NCI-H510A treated with DMSO at 0.1 percent for 48 hours (cell line): ENCODE measurements around the gene SLC44A3.

Experiments
- DNase-seq: peaks from one replicate; lab custom pipeline; 2025; lab: John Stamatoyannopoulos, UW

Gene SLC44A3, protein sequence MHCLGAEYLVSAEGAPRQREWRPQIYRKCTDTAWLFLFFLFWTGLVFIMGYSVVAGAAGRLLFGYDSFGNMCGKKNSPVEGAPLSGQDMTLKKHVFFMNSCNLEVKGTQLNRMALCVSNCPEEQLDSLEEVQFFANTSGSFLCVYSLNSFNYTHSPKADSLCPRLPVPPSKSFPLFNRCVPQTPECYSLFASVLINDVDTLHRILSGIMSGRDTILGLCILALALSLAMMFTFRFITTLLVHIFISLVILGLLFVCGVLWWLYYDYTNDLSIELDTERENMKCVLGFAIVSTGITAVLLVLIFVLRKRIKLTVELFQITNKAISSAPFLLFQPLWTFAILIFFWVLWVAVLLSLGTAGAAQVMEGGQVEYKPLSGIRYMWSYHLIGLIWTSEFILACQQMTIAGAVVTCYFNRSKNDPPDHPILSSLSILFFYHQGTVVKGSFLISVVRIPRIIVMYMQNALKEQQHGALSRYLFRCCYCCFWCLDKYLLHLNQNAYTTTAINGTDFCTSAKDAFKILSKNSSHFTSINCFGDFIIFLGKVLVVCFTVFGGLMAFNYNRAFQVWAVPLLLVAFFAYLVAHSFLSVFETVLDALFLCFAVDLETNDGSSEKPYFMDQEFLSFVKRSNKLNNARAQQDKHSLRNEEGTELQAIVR

DNA sequence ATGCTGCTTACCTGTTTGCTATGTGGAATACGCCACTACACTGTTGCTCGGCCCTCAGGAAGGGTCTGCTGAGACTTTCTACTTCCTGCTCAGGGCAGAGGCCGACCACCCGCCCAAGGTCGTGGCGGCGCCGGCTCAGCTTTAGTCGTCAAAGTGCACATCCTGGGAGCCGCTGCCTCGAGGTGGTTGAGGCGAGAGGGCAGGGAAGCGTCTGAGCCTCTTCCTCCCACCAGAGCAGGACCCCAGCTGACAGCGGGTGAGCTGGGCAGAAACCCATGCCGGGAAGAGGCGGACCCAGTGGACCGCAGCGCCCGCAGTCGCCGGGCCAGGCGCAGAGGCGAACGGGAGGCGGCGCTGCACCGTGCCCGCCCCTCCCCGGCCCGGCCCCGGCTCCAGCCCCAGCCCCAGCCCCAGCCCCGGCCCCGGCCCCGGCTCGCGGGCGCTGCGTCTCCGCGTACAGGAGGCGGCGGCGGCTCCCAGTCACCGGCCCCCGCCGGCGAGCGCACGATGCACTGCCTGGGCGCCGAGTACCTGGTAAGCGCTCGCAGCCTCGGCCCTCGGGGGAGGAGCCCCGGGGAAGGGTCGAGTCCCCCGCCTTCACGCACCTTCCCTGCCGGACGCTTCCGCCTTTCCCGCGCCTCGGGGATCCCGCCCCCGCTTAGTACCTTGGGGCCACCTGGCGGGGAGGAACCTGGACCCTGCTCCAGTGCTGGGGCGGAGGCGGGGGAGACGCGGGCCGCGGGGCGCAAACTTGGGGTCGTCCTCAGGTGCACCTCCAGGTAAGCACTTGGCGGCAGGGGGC, at the start of gene SLC44A3:
Gene SLC44A3 (plus strand): TSS at position 413 of the 802 bp plus-strand sequence. CDS start 95 bp downstream, at position 508.
- peak; percentile 54 for DNase-seq

DNA sequence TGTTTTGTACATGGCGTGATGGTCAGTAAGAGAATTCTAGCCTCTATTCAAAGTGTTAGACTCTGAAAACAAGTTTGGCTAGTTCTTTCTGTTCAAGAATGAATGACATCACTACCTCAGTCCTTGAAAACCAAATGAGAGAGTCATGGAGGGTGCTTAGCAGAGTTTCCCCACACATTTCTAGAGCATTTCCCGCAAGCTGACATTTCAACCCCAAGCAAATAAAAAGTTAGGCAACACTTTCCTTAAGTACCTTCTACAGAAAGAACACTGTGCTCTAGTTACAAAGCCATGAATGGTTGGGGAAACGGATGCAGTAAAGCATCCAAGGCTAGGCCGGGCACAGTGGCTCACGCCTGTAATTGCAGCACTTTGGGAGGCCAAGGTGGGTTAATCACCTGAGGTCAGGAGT, 47.9 kb upstream of the SLC44A3 start:
- peak; percentile 91 for DNase-seq

DNA sequence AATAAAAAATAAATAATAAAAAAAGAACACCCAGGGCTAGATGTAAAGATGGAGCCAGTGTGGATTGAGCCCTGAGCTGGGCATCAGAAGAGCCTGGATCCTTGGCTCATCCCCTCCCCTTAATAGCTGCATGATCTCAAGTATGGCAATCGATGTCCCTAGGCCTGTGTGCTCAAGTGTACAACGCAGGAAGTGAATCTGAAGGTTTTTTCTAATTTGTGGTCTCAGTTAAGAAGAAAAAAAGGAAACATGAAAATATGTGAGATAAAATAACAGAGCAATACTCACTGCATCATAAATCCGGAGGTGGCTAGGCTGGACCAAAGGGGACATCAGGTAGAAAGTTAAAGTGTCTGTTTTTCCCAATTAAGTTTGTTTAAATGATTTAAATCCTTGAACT, 47.3 kb upstream of the SLC44A3 start:
- no peak for DNase-seq

DNA sequence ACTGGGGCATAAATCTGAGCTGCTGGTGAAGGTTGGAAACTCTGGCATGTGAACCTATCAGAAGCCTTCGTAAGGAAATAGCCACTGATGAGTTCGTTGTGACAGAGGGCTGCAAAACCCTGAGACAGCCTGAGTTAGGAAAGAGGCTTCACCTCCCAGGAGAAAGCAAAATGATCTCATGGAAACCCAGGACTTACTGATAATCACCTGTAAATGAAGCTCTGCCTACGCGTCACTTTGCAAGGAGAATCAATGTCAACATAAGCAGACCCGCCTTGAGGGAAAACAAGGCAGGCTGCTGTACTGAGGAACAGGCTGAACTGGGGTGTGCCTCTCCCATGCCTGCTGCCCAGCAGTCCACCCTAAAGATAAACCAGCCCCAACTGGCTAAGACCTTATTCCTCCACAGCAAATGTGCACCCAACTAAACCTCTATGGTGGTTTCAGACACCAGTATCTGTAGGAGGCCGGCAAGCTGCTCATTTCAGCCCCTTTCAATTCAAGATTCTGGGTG, 46.8 kb upstream of the SLC44A3 start:
- no peak for DNase-seq

DNA sequence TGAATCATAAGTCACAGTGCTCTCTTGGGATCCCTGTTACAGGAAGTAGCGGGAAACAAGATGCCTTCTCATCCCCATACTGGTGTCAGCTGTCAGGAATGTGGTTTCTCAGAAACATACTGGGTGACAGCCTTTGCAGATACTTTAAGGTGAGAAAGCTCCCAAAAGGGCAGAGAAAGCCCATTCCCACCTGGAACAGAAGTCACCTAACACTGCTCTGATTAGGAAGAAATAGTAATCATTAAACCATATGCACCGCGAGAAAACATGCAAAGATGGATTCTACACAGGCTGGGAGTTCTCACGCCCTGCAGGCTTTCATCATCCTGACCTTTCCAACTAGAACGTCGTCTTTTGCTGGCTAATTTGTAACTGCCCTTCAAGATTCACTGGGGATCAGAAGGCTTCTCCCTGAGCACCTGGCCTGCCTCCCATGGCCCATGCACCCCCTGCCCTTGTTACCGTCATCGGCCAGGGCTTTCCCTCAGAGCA, 46.2 kb upstream of the SLC44A3 start:
- DNase-seq, result no peak

DNA sequence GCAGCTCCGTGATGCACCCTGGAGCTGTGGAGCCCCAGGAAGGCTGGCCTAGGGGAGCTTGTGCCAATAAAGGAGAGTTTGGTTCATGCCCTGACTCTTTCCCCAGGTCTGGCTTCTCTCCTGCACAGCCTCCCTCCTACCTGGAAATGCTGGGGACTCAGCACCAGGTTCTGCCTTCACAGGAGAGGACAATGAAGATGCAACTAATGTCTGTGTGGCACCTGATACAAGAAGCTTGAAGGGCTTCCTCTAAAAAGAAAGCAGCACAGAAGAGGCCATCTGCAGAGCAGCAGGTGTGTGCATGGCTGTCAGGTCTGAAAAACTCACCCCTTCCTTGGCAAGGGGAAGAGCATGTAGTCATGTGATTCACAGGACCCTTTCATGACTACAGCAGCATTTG, 43.7 kb upstream of the SLC44A3 start:
- DNase-seq, result no peak

DNA sequence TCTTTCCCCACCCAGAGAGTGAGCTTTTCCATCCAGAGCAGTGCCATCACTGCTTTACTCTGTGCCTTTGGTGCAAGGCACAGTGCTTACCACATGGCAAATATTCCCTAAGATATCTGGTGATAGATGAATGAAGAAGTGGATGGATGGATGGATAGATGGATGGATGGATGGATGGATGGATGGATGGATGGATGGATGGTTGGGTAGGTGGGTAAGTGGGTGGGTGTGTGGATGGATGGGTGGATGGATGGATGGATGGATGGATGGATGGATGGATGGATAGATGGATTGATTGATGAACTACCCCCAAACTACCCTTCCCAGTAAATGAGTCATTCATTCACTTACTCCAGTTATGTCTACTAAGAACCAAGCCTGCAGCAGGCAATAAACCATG, 42.9 kb upstream of the SLC44A3 start:
- DNase-seq, result no peak

DNA sequence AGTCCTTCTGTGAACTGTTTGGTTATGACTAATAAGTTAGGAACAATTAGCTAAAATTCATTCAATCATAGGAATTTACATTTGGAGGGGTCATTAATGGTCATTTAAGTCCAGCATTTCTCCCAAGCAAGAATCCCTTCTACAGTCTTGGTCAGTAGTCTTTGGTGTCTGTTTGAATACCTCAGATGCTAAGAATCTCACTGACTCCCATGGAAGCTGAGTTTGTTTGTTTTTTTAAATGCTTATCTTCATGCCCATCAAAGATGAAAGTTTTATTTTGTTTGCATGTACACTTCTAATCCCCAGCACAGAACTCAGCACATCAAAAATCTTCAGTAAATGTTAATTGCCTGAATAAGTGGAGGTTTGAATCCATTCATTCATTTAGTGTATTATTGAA, 41.3 kb upstream of the SLC44A3 start:
- no peak for DNase-seq

DNA sequence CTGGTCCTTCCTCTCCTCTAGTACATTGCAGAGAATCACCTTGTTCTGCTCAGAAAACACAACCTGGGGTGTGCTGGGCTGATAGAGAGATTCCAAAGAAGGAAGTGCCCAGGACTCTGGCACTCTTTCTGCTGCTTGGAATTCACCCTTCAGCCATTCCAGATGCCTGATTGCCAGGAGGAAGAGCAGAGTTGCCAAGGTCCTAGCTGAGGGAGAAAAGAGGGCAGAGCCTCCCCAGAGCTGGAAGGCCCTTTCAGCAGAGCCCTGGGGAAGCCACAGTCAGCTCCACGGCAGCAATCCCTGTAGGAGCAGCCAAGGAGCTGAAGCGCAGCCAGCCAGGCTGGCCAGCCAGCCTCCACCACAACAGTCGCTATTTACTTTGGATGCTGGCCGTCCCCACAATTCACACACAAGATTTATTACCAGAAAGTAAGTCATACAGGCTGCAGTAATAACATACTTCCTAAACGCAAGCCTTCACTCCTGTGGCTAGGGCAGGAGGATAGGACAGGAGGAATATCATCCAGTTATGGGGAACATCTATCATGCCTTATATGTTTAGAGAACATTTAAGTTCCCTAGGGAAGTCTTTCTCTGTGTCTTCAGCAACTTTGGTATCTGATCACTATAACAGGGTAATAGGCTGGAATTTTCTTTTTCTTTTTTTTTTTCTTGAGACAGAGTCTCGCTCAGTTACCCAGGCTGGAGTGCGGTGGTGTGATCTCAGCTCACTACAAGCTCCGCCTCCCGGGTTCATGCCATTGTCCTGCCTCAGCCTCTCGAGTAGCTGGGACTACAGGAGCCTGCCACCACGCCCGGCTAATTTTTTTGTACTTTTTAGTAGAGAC, 36.6 kb upstream of the SLC44A3 start:
- no peak for DNase-seq

DNA sequence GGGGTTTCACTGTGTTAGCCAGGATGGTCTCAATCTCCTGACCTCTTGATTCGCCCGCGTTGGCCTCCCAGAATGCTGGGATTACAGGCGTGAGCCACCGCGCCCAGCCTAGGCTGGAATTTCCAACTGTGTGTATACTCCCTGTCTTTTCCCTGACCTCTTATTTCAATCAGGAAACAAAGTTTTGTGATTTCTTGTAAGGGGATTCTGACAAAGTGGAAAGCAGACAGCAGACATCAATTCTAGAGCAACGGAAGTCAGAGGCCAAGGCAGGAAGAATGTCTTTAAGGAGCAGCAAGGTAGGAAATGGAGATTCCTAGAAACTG, 36.0 kb upstream of the SLC44A3 start:
- no peak for DNase-seq

DNA sequence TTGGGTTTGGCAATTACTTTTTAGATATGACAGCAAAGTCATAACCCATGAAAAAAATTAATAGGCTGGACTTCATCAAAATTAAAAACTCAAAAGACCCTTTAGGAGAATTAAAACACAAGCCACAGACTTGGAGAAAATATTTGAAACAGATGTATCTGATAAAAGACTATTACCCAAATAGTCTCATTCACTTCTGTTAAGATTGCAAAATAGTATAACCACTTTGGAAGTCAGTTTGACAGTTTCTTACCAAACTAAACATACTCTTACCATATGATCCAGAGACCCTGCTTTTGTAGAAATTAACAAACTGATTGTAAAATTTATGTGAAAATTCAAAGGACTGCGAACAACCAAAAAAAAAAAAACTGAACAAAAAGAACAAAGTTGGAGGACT, 32.5 kb upstream of the SLC44A3 start:
- no peak for DNase-seq

DNA sequence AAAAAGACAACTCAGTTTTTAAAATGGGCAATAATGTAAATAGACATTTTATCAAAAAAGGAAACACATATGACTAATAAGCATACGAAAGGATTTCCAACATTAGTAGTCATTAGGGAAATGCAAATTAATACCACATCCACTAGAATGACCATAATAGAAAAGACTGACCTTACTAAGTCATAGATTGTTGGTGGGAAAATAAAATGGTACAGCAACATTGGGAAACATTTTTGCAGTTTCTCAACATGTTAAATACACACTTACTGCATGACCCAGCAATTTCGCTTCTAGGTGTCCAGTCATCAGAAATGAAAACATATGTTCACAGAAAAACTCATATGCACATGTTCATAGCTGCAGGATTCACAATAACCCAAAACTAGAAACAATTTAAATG, 29.9 kb upstream of the SLC44A3 start:
- no peak for DNase-seq

DNA sequence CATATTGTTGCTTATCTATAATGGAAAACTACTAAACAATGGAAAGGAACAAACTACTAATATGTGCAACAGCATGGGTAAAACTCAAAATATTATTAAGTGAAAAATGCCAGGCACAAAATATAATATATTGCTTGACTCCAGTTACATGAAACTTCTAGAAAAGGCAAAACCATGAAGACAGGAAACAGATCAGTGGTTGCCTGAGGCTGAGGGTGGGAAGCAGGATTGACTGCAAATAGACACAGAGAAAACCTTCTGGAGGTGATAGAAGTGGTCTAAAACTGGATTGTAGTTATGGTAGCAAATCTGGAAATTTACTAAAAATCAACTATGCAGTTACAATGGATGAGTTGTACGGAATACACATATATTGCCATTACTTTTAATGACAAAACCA, 29.5 kb upstream of the SLC44A3 start:
- no peak for DNase-seq

DNA sequence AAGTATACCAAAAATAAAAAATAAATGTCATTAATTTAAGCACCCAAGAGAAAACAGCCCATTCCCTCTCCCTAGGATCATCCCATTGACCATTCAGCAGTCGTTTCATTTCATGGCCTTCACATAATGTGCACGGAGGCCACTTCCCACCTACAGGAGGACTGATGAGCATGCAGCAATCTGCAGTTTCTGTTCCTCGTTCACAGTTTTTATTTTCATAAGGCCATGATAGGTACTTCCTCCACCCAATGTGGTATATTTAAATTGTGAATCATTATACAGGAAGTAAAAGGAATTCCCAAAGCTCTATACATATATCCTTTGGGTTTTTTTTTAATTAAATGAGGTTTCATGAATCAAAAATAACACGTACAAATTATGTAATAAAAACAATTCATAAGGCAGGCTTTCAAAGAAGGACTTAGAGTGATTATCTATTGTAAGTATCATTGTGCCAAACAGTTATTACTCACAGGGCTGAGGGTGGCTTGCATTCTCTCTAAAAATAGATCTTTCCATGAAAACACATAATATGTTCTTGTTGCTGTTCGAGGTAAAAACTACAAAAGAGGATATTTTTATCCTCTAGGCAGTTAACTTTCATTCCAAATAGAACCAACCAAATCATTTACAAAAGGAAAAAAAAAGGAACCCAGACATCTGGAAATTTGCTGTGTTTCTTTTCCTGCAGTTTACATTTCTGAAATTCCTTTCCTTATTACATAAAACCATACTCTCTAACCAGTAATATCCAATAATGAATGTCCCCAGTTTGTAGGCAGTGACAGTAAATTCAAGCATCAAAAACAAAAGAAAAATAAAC, 27.5 kb upstream of the SLC44A3 start:
- DNase-seq, result no peak

DNA sequence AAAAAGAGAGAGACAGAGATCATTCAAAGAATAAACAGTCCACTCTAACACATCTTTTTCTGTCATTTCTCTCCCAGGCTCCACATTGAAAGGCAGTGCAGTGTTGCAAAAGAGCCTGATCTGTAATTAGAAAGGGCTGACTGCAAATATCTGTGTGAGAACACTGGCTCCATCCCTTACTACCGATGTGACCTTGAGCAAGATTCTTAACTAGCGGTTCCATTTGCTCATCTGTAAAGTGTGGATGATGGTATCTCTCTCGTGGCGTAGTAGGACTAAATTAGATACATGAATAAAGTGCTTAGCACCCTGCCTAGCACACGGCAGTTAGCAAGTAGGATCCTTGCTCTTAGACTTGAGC, 26.9 kb upstream of the SLC44A3 start:
- no peak for DNase-seq

DNA sequence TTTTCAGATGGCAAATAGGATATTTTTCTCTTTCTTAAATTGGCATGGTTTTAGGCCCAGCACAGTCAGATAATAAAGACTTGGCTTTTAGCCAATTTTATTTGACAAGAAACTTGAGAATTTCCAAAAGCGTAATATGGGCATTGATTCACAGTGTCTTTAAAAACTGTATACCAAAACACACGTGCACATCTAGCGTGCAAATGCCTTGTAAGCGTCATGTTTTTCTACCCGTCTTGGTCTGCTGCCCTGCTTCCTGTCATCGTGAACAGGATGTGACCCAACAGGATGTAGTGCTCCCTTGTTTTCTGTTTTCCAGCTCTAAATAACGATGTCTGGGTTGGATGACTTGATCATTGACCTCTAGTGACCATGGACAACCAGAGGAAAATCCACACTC, 24.7 kb upstream of the SLC44A3 start:
- no peak for DNase-seq

DNA sequence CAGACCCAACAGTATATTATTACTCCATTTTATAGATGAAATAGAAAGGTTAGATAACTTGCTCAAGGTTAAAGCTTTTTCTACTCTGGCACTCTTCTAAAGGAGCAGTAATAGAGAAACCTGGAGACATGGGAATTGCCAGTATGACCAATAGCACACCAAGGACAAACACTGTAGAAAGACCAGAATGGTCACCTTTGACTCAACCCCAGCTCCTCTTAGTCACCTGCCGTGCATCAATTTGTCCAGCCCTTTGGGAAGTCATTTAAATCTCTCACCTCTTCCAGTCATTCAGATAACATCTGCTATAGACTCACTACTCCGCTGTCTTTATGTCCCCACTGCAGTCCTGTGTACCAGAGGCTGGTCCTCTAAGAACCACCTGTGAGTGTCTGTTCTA, 23.9 kb upstream of the SLC44A3 start:
- DNase-seq, result no peak

DNA sequence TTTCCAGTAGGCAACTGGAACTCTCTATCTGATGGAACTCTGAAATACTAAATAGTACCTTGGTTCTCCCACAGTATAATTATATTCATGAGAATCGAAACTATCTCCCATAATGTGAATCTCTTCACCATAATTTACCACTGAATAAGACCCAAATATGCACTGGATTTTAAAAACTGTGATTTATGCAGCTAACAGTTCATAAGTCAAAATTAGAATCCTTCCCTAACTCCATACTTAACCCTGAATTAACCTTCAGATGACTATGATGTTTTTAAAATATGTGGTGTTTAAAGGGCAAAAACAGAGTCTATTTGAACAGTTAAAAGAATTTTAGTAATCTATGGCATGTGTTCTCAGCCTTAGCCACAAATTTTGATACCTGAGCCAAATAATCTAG, 22.9 kb upstream of the SLC44A3 start:
- DNase-seq, result no peak

DNA sequence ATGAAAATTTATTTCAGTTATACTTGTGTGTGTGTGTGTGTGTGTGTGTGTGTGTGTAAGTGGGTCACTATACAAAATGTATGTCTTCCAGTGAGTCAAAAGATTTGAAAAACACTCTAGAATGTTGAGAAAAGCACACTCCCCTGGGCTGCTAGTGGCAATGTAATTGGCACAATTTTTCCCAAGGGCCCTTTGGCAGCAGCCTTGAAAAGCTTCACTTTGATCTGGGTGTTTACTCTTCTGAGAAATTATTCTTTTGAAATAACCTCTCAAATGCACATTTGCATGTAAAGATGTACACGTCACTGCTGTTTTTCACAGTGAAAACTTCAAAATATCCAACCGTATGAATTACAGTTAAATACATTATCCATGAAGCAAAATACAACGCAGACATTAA, 22.1 kb upstream of the SLC44A3 start:
- no peak for DNase-seq

DNA sequence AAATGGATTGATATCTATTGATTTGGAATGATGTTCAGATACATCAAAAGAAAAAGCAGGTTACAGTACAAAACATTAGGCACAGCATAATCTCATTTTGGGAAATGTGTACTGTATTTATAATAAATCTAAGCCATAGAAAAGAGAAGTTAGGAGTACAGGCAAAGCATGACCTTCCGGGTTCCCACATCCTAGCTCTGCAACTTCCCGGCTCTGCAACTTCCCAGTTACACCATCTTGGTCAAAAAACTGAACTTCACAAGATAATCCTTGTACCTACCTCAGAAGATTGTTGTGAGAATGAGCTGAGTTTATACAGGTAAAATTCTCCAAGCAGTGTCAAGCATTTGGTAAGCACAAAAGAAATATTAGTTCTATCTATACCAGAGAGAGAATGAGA, 21.7 kb upstream of the SLC44A3 start:
- no peak for DNase-seq

DNA sequence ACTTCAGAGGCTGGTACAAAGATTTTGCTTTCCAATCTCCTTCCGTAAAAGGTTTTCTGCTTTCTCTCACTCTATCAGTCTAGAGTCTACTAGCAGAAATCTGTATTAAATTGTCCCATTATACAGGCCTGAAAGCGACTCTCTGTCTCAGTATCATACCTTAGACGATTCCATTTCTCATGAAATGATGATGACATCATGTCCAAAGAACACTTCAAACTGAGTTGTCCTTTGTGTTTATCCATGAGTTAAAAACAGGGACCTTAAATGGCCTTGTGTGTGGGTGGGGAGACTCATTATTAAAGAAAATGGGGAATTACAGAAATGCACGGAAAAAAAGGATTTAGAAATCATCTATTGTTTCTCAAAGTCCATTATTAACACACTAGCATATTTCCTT, 21.0 kb upstream of the SLC44A3 start:
- no peak for DNase-seq
